HG03139 (cell line): ENCODE data around the gene HSFX3.
"Not testable (repeated sequence)": the region's sequence is repeated elsewhere in the genome, so short reads cannot be mapped to it uniquely, and the experiment has no call there.

Source experiments
- ATAC-seq: cut with Tn5 transposase; IDR thresholded peaks from one replicate; pipeline ENCODE4 v1.9.1; 2021; ENCODE audit not compliant: unreplicated experiment

The HSFX3 gene

DNA sequence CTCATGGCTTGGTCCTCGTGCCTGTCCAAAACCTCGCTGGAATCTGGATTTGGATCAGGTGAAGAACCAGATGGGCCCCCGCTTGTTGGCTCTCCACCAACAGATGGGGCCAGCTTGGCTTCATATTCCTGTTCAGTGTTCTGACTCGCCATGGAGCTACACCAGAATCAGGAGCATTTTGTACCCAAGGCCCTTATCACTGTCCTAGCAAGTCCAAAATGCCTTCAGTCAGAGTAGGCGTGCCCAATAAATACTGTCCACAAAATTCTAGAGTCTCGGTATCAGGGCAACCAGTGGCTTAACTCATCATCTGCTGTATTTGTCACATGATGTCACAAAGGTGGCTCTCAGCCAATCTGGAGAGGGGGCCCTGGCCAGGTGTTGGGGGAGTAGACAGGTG, at the start of gene HSFX3:
Gene HSFX3 (minus strand): TSS at position 224 of the 400 bp plus-strand sequence. CDS start 72 bp downstream, at position 152.
- ATAC-seq: not testable (repeated sequence)

- not testable (repeated sequence) for ATAC-seq
Observed at GRCh38 chrX:149598603-149599002, 48.9 kb upstream of the HSFX3 start.

DNA sequence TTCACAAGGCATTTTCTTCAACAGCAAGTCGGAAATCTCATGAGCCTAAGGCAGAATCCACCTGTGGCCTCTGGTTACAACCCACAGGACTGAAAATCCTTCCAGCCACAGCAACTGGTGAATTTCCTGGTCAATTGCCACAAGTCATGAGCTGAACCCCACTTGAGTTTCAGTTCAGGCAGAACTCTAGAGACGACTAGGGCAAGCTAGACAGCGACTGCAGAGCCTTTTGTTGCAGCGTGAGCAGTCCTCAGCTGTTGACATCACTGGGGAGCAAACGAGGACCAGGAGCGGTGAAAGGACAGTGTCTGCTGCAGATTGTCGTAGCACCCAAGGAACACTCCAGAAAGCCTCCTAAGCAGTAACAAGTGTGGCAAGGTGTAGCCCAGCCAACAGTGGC, 46.2 kb upstream of the HSFX3 start:
- ATAC-seq: not testable (repeated sequence)

GRCh38 chrX:149595214-149595613, 45.5 kb upstream of the HSFX3 start, which contains the start of gene HSFX2:
Gene HSFX2, minus strand, starts transcription at chrX:149595314. Its CDS starts 614 bp downstream, at chrX:149594700.
- not testable (repeated sequence) for ATAC-seq

- not testable (repeated sequence) for ATAC-seq
Observed at GRCh38 chrX:149590993-149591392, 41.3 kb upstream of the HSFX3 start.

DNA sequence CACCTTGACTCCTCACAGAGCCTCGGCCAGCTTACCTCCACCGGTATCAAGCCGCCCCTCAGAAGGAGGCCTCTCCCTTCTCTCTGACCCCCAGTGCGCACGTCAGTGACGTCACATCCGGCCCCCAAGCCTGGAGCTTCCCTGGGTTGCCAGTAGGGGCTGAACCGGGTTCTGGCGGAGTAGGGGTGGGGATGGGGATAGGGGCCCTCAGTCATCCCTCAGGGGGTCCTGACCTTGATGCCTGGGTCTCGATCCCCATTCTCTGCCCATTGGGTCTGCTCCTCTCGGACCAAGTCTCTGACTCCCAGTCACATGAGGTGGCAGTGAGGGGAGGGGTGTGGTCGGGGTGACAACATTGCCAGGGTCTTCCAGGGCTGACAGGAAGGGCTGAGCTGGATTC, 37.6 kb upstream of the HSFX3 start, which contains the start of gene MAGEA9B:
Gene MAGEA9B (minus strand): TSS at position 101 of the 400 bp plus-strand sequence. CDS start 4,280 bp downstream, outside the sequence.
- ATAC-seq: not testable (repeated sequence)

DNA sequence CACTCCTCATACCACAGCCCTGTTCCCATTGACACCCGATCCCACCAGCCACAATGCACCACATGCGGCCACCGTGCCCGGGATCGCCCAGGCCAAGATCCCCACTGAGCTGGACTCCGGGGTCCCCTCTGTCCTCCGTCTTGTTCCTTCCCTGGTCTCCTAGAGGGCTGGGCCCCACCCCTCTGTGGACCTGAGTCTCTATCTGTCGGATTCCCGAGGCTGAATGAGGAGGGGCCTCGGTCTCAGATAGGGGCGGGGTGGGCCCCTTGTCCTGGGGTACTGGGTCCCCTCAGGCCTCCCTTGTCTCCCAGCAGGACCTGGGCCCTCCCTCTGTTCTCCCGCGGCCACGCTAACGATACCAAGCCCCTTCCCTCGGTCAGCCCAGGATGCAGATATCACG, 35.9 kb upstream of the HSFX3 start:
- not testable (repeated sequence) for ATAC-seq

DNA sequence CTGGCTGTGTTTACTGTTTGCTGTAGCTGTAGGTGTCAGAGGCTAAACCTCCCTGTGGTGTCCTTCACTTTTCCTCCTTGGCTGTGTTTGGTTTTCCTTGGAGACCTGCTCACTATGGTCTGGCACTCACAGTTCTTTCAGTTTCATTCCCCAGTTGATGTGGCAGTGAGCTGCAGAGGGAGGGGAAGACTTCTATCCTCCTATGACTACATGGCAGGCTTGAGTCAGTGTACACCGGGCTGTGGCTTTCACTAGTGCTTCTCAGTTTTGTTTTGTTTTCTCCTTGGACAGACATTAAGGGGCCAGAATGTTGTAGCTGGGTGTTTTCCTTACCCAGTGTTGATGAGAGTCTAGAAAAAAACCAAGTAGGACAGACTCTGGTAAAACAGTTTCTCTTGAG, 23.7 kb upstream of the HSFX3 start:
- ATAC-seq: peak; percentile 99

DNA sequence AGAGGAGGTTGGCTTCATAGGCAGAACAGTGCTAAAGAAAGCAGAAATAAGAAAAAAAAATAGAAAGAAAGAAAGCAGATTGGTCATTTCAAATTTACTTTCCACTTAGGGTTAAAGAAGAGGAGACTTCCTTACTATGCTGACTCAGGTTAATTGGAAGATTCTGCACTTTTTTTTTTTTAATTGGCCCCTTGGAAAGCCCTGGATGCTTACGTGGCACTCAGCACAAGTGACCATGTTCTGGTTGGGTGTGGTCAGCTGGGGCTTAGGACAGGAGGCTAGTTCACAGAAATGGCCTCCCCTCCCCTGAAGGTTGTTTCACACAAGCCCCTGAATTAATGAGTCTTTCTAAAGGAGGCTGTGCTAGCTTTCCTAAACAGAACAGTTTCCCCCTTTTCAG, 23.0 kb upstream of the HSFX3 start:
- no peak for ATAC-seq

DNA sequence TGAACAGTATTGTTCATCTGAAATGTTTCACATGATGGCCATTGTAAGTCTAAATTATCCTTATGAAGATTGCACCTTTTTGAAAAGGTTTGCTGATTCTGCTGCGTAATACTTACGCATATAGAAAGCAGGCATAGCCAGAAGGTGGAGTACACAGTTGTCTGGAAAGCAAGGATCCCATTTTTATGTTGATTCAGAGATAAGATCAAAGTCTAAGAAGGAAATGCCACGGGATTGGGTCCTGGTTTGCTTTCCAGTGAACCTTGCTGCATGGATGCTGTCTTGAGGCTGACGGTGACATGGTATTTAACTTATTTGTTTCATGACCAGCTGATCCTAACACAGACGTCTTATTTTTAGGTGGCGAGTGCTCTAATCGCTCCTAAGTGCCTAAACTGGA, 22.0 kb upstream of the HSFX3 start:
- ATAC-seq: no peak

- ATAC-seq: no peak
Observed at GRCh38 chrX:149570668-149571067, 20.9 kb upstream of the HSFX3 start.

GRCh38 chrX:149569770-149570169, 20.0 kb upstream of the HSFX3 start:
- no peak for ATAC-seq

DNA sequence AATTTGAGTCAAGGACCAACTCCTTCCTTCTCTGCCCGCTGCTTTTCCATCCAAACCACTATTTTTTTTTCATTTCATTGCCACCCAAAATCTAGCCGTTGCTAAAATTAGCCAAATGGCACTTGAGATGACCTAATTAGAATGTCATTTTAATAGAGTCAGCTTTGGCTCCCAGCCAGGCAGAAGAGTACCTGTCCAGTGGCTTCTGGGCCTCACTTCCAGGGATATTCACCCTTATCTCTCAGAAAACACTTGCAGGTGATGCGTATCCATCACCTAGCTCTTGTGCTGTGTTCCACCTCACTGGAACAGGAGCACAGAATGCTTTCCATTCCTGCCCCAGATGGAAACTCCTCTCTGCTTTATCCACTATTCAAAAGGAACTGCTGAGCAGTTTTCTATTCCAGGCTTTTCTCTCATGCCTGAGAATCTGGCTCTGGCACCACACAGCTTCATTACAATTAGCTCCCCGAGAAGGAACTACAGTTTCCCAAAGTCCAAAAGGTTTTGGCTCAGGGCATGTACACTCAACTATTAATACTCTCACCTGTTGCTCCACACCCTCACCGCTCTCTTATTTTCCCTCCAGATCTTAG, 19.1 kb upstream of the HSFX3 start:
- ATAC-seq: no peak

GRCh38 chrX:149567621-149568417, 18.1 kb upstream of the HSFX3 start:
- no peak for ATAC-seq

DNA sequence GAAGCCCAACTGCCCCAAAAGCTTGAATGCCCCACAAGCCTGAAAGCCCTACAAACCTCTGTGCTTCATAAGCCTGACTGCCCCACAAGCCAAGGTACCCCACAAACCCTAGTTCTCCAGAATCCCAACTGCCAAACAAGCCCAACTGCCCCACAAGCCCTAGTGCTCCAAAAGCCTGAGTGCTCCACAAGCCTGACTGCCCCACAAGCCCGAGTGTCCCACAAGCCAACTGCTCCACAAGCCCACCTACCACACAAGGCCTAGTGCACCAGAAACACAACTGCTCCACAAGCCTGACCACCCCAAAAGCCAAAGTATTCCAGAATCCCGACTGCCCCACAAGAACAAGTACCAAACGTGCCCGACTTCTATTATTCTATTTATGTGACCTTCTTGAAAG, 13.6 kb upstream of the HSFX3 start:
- ATAC-seq: no peak

DNA sequence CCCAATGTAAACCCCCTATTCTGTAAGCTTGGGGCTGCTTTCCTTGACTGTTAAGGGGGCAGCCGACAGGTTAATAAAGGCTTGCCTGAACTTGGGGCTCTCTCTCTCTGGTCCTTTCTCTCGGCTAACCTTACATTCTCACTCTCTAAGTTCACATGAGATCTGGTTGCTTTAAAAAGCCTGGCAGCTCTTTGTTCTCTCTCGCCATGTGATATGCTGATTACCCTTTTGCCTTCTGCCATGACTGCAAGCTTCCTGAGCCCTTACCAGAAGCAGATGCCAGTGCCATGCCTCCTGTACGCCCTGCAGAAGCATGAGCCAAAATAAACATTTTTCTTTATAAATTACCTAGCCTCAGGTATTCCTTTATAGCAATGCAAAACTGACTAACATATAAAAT, 5.5 kb upstream of the HSFX3 start:
- not testable (repeated sequence) for ATAC-seq

- ATAC-seq: not testable (repeated sequence)
Observed at GRCh38 chrX:149551939-149552248, 2.2 kb upstream of the HSFX3 start.

- not testable (repeated sequence) for ATAC-seq
Observed at GRCh38 chrX:149551245-149551938, 1.7 kb upstream of the HSFX3 start.

DNA sequence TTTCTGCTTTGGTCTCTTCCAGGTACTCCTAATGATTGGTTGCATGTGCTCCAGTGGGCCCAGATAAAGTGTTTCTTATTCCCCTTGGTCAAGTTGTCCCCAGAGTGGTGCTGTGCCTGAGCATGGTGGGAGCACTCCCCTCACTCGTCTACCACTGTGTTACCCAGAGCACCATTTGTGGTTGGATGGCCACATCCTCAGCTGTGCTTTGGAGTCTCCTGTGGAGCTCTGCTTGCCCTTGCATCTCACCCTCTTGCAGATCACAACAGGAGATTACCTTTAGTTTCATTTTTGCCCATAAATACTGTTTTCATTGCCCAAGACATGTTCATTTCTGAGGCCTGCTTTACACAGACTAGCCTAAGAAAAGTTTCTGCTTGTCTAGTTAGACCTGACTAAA, 730 bp upstream of the HSFX3 start:
- not testable (repeated sequence) for ATAC-seq

DNA sequence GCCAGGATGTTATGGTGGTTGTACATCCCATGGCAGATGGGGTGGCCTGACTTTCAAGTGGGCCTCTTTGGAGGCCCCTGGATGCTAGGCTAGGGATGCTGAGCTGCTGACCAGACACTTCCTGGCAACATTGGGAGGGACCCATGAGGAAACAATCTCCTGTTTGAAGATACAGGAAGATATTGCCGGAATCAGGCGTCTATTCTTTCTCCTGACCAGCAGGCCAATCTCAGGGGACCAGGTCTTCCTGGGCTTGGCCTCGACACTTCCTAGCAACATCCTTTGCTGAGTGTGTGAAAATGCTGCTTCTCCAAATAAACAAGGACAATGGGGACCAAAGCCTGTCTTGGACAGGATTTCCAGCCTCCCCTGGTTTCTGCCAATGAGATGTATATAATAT, 1.9 kb downstream of the HSFX3 start:
- ATAC-seq: not testable (repeated sequence)

DNA sequence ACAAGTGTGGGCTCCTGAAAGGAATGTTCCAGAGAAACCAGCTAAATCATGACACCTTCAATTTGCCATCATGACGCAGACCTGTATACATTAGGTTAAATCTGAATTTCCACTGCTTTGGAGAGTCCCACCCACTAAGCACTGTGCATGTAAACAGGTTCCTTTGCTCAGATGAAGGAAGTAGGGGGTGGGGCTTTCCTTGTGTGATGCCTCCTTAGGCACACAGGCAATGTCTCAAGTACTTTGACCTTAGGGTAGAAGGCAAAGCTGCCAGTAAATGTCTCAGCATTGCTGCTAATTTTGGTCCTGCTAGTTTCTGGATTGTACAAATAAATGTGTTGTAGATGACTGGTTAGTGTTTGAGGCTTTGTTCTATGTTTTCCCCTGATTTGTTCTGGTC, 2.8 kb downstream of the HSFX3 start:
- not testable (repeated sequence) for ATAC-seq
